Raji (cell line): Measurements from ENCODE around the gene ABITRAM.
A peak's percentile ranks its signal among the peaks of the same experiment; 100 is the strongest.

Experiments
- POLR2A ChIP-seq: IDR thresholded peaks from 2 replicates; pipeline ENCODE4 v1.6.1; 2011; ENCODE audit warnings: low read depth, low read length, control low read depth; ENCODE audit not compliant: insufficient read depth

Gene ABITRAM

DNA sequence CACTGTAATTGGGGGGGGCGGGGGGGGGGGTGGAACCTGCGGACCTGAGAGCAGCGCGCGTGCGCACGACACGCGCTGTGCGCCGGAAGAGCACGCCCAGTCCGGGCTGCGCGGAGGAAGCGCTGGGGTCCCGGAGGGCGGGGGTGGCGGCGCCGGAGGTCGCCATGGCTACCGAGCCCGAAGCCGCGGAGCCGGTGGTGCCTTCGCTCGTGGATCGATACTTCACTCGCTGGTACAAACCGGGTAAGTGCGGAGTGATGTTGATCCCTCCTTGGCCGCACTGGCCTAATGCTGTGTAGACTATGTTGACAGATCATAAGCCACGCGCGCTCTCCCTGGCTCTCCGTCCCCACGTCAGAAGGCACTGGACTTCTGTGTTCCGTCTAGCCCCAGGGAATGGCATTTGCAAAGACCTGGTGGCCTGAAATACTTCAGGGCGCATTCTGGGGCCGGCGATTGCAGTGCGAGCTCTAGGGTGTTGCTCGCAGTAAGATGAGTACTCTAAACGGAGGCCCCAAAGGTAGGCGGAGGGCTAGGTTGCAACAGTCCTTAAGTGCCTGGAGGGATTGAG is at the start of gene ABITRAM:
ABITRAM (plus strand) TSS at position 78 of the 571 bp plus-strand sequence; CDS start at position 165, 87 bp downstream.
- peak; percentile 40; the same call in 1 of the 2 replicates for TF ChIP-seq POLR2A

GRCh38 chr9:108884701-108885100 is 49.5 kb upstream of the ABITRAM start:
- no peak for TF ChIP-seq POLR2A

GRCh38 chr9:108885643-108886348 is 48.4 kb upstream of the ABITRAM start:
- no peak for TF ChIP-seq POLR2A

DNA sequence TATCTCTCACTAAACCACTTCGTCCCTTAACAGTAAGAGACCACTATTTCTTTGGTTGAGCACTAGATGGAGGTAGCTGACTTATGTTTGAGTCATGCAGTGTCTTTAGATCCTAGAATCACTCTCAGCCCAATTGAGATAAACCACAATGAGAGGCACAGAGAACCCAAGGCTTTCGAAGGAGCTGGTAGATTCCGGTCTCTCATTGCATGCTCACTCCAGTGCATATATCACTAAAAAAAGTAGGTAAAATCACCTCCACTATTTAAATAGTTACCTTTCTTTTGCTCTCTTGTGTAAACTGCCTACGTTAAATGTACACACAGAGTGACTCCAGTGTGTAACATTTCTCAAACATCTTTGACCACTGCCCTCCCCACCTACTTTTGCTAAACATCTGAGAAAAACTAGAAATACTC is 44.5 kb upstream of the ABITRAM start:
- TF ChIP-seq POLR2A: no peak

DNA sequence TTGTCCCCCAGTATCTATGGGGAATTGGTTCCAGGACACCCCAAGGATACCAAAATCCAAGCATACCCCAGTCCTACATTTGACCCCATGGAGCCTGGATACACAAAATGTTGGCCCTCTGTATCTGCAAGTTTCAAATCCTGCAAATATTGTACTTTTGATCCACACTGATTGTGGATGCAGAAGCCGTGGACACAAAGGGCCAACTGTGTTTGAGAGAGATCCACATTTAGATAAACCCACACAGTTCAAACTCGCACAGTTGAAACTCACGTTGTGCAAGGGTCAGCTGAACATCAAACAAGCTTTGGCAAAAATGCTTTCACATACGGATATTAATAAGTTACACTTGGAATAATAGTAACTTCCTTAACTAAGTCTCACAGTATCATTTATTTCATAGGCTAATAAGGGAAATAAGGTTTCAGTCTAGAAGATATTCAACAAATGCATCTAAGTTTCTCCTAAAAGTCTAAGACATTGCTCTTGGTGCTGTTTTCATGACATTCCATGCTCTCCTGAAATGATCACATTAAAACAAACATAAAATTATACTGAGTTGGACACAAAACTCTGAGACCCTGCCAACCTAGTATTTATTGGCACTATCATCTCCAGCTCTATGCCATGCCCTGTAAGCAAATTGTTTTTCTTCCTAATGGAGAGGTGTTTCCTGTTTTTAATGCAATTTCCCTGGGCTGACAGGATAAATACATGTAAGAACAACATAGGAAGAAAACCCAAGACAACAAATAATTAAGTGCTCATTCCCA is 39.8 kb upstream of the ABITRAM start:
- no peak for TF ChIP-seq POLR2A

- no peak for TF ChIP-seq POLR2A
These were observed 36.7 kb upstream of the ABITRAM start for GRCh38 chr9:108897324-108898096.

DNA sequence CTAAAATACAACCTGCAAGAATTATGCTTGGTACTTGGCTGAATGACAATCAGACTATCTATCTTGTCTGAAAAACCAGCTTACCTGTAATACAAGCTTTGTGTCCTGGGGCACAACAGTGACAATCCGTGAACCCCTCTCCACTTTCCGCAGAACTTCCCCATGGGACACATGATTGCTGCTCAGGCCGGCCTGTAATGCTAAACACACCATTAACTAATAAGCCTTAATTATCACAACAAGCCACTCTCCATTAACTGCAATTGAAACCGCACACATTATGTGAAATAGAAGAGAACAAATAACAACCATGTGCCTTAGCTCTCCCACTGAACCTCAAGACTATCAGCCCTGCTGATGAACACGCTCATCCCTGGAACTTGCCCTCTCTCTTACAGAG is 34.0 kb upstream of the ABITRAM start:
- no peak for TF ChIP-seq POLR2A

DNA sequence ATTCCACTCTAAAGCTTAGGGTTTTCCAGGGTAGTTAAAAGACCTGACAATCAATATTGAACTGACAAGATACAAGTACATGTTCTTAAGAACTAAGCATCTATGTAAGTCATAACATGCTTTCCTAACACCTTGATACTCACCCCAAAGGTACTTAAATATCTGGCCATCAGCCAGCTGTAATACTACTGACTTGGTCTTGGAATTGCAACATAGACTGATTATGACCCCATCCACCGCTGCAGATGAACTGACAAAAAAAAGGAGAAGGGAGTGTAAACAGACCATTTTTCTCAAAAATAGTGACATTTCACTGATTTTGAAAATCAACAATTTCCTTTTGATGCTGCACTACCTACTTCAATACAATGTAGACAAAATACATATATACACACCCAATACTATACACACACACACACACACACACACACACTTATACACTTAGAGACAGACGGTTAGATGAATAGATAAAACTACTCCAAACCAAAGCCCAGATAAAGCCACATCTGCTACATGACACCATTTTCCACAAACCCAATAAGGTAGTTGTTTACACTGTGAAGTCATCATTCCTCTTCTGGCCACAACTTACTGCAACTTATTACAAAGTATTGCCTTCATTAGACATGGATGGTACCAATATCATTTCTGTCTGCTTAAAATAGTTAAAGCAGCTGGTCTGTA is 30.6 kb upstream of the ABITRAM start:
- no peak for TF ChIP-seq POLR2A

DNA sequence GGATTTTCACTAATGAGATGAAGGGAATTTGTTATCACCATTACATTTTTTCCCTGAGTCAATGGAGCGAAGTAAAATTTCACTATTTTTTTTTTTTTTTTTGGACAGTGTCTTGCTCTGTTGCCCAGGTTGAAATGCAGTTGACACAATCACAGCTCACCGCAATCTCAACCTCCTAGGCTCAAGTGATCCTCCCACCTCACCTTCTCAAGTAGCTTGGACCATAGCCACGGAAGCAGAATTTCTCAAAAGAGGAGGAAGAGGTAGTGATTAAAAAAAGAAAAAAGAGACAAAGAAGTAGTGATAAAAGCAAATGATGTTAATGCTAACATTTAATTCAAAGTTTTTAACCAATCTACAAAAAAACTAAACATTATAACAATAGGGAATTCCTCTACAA is 30.0 kb upstream of the ABITRAM start:
- no peak for TF ChIP-seq POLR2A

DNA sequence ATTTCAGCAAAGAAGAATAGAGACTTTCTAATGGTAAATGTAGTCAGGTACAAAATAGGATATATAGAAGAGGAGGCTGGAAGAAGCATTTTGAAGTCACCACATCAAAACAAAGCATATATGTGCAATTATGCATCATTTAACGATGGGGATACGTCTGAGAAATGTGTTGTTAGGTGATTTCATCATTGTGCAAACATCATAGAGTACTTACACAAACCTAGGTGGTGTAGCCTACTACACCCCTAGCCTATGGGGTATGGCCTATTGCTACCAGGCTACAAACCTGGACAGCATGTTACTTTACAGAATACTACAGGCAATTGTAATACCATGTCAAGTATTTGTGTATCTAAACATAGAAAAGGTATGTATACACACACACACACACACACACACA is 28.7 kb upstream of the ABITRAM start:
- no peak for TF ChIP-seq POLR2A

DNA sequence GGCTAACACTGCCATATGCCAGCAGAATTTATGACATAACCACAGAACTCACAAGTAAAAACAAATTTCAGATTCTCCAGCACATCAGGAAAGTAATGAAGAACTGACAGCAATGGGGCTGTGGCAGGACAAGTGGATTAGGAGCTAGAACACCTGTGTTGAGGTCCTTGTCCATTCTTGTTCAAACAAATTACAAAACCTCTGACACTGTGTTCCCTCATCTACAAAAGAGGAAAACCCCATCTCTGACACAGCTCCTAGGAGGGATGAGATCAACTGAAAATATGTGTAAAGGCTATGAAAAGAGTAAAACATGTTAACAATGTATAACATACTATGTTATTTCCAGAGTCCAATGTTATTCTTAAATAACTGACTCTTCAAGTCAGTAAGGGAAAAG is 23.8 kb upstream of the ABITRAM start:
- no peak for TF ChIP-seq POLR2A

DNA sequence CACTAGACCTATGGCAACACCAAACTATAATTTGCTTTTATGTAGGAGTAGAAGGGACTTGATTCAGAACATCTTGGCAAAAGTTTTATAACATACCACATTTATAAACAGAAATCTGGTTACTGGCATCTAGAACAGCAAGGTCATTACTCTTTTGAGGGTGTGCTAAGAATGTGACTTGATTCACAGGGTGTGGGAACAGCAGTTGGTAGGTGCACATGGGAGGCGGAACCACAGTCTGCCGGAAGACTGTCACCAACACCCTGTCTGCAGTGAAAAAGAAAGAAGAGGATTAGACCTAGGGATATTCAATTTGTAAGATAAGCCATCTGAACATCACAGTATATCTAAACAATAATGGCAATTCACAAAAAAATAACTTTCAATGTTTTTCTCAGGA is 23.3 kb upstream of the ABITRAM start:
- TF ChIP-seq POLR2A: no peak

- no peak for TF ChIP-seq POLR2A
These were observed 22.4 kb upstream of the ABITRAM start for GRCh38 chr9:108911820-108912219.

GRCh38 chr9:108913391-108913790 is 20.8 kb upstream of the ABITRAM start:
- no peak for TF ChIP-seq POLR2A

DNA sequence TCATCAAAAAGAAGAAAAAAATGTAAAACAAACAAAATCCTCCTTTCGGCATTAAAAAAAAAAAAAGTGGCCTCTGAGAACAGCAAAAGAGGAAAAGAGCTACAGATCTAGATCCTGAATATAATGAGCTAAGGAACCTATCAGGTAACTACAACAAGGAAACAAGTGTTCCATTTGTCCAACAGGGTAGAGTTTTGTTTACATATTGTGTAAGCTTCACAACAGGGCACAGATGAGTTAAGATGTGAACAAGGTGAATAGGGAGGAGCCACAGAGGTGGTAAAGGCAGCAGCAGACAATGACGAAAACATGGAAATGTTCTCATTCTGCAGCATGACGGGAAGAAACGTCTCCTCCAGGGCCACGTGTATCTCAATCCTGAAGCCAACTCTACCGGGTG is 14.7 kb upstream of the ABITRAM start:
- TF ChIP-seq POLR2A: no peak
